ENCODE measurements around the gene CTIF.

Gene CTIF

GRCh38 chr18:48623468-48624235, 84.8 kb downstream of the CTIF start:
- no peak for DNase-seq

DNA sequence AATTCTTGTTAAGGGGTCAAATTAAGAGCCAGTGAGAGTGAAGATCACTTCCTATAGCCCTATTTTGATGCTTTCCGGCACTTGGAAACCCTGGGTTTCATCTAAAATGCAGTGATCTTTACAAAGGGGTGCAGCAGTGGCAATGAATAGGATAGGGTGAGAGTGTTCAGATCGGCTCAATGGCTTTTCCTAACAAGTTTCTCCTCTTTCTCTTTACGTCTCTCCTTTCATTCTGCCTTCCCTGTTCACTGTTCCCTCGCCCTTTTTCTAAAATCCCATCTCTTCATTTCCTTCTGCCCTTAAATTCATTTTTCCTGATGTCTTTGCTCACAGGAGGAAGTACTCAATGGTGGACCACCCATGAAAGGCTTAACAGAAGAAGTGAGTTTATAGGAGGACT, 86.0 kb downstream of the CTIF start:
- DNase-seq: no peak

GRCh38 chr18:48627216-48627615, 88.4 kb downstream of the CTIF start:
- DNase-seq: no peak

DNA sequence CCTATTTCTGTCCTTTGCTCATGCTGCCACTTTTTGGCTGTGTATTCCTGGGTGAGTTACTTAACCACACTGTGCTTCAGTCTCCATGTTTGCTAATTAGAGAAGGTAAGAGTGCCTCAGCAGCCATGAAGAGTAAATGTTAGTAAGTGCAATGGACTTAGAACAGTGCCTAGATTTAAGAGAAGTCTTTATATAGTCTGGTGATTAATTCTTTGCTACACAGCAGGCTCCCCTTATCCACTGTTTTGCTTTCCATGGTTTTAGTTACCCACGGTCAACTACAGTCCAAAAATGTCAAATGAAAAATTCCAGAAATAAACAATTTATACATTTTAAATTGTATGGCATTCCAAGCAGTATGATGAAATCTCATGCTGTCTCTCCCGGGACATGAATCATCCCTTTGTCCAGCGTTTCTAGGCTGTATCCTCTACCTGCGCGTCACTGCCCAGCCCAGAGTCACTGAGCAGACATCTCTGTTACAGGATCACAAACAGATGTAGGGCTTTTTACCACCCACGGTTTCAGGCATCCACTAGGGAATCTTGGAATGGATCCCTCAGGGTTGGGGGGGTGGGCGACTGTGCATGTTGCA, 91.0 kb downstream of the CTIF start:
- no peak for DNase-seq

DNA sequence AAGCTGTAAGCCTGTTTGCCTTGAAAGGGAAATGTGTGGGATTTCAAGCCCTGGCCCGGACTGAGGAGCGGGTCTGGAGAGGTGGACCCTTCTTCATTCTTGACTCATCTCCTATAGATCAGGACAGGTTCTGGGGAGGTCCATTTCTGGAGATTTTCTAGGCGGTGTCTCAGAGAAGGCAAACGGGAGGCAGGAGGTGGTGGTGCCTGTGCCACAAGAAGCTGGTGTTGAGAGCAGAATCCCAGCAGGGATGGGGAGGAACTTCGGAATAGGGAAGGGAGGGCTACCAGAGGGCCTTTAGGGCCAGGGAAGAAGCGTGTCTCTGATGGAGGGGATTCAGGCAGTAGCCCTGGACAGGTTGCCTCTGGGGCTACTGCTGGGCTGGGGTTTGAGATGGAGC, 93.0 kb downstream of the CTIF start:
- no peak for DNase-seq

- DNase-seq: no peak
These were observed 93.9 kb downstream of the CTIF start for GRCh38 chr18:48632676-48633257.

- no peak for DNase-seq
These were observed 95.7 kb downstream of the CTIF start for GRCh38 chr18:48634491-48634890.

GRCh38 chr18:48634975-48635374, 96.1 kb downstream of the CTIF start:
- DNase-seq: no peak

GRCh38 chr18:48635806-48636205, 97.0 kb downstream of the CTIF start:
- no peak for DNase-seq

- no peak for DNase-seq
These were observed 97.6 kb downstream of the CTIF start for GRCh38 chr18:48636436-48636835.

DNA sequence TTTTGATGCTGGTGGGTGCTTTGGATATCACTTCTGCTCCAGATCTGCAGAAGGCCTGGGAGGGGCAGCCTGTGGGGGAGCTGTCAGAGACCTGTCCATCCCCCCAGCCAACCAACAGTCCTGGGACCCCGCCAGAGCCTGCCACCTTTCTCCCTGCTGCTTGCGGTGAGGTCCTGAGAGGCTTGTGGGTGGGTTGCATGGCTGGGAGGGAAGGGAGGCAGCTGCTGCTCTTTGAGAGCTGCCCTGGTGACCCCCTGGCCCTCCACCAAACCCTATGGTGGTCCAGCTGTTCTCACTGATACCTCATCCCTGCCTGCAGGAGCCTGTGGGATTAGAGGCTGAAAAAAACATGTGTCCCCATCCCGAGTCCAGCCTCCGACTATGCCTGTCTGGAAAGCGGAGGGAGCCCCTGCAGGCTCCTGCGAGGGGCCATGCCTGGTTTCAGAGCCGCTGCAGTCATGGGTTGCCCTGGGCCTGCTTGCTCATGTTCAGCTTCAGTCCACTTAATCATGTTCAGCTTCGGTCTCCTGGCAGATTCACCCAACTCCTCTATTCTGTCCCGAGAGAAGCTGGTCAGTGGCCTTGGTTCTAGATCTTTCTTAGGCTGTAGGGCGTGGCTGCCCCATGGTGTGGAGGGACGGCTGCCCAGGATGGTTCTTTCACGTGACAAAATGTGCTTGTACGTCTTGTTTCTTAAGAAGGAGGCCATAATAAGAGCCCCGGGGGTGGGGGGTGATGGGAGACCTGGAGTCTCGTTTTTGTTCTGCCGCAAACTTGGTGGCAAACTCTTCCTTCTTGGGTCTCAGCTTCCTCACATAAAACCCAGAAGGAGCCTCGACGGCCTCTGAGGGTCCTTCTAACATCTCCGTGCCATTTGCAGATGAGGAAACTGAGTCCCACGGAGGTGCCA, 98.5 kb downstream of the CTIF start:
- no peak for DNase-seq

DNA sequence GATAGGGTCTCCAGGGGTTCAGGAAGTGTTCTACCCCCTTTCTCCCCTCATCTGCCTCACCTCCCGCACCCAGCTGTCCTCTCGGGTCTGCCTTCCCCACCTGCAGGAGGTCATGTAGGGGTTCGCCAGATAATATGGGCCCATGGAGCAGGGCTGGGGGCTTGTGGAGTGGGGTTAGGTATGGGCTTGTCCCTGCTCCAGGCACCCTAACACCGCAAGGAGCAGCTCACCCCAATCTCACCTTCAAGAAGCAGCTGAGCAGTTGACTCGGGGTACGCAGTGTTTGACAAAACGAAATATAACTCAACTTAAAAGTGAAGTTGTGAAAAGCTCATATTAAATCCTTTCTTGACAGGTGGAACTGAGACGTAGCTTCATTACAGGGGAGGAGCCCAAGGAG, 99.6 kb downstream of the CTIF start:
- DNase-seq: no peak

DNA sequence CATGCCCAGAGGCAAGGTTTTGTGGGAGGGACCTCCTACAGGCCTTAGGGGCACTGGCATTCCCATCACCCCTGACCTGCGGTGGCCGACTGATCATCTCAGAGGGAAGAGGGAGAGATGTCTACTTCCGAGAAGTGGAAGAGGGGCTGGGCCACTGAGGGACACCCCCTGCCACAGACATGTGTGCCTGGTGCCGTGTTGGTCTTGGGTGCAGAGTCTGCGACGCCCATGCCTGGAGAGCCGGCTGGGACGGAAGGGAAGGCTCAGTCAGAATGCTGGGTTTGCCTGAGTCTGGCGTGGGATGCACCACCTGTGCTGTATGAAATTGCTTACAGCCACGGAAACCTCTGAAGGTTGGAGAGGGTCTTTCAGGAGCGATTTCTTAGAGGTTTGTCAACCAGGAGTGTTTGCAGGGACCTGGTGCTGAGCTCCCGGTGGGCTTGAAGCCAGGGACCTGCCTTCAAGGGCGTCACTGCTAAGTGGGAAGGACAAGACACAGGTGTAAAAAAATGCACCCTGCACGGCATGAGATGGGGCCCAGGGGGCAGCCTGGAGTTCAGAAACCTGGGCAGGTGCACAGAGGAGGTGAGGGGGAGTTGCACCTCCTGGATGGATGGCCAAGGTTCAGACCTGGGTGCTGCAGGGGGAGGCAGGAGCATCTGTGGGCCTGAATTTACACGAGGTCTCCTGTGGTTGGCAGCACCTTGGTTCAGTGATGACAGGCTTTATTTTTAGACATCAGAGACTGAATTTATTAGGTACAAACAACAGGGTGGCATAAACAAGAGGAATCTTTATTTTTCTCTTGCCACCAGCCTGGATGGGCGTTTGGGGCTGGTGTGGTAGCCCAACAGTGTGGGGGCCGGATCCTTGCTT, 100.3 kb downstream of the CTIF start:
- no peak for DNase-seq

DNA sequence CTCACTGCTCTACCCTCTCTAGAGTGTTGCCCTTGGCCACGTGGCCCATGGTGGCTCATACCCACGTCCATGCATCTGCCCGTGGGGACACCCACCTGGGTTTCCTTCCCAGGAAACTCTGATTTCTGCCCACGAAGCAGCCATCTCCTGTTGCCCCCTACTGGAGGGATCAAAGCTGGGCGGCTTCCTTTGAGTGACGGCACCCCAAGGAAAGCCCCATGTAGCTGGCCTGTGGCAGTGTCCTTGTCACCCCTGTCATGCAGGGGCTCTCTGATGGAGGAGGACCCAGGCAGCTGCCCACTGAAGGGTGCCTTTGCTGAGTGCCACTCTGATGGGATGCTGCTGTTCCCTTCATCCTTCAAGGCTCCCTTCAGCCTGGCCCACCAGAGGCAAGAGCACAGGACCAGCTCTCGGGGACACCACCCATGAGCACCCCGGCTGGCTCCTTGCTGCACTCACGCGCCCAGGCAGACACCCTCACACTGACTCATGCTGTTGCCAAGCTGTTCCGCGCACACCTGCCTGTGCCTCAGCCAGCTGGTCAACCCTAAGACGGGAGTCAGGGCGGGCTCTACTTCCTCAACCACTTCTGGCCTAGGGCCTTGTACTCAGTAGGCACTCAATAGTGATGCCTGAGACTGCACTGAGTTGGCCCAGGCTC, 101.1 kb downstream of the CTIF start:
- DNase-seq: no peak

GRCh38 chr18:48640566-48641270, 101.9 kb downstream of the CTIF start:
- no peak for DNase-seq

DNA sequence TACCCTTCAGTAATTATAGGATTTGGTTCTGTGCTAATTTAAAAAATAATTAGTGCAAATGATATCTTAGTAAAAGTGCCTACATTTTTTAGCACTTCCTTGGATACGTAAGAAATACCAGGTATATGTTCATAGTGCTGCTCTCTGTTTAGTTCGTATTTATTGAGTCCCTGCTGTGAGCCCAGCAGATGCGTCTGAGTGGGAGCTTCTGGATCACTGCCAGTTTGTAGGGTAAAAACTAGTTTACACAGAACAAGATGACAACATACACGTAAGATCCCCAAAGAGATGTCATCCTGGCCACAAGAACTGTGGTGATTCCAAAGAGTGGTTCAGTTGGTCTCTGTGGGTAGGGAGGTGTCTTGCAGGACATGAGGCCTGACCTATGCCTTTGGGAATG, 103.2 kb downstream of the CTIF start:
- peak; percentile 41 for DNase-seq

- DNase-seq: no peak
These were observed 103.7 kb downstream of the CTIF start for GRCh38 chr18:48642503-48642902.

GRCh38 chr18:48643262-48643661, 104.4 kb downstream of the CTIF start:
- no peak for DNase-seq

- DNase-seq: no peak
These were observed 105.2 kb downstream of the CTIF start for GRCh38 chr18:48644029-48644428.

DNA sequence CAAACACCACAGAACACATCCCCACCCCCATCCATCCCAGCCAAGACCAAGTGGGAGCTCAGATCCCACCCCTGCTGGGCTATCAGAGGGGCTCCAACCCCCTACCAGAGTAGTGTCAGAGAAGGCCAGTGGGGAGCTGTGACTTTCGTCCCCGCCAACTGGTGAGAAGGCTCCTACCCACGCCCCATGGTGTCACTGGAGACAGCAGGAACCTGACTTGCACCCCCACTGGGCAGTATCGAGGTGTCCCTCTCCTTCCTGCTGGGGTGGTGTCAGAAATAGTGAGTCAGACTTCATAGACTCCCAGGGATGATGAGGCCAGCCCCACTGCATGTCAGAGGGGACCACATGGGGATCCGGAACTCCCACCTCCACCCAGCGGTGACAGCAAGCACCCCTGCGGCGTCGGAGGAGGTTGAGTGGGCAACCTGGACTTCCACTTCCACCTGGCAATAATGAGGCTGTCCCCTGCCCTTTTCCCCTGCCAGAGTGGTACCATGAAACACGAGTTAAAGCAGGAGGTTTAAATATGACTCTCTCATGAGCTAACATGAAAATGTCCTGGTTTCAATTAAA, 106.7 kb downstream of the CTIF start:
- no peak for DNase-seq

GRCh38 chr18:48646976-48647375, 108.1 kb downstream of the CTIF start:
- no peak for DNase-seq
